ENCODE results near the gene PCMT1.

DNA sequence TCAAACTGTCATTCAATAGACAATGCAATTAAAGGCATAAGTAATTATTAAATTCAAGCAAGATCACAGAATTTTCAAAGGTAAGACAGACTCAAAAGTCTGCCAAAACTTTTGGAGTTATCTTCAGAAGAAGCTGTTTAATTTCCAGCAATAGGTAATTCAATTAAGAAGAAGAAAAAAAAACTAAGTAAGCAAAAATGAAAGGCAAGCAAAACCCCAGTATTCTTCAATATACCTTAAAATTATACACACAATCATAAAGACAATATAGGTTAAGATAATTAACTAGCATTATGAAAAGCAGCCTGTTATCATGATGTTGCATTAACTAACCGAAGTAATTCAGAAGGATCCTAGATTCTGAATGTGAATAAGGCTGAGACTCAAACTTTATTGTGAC lies 35.1 kb upstream of the PCMT1 start:
- TF ChIP-seq EP300 (IDR thresholded peaks at IDR 0.05) (no peak), CTCF (IDR thresholded peaks at IDR 0.05) (no peak), POLR2AphosphoS5 (IDR thresholded peaks at IDR 0.05) (no peak)
